ENCODE measurements around the gene INSRR.

INSRR gene

GRCh38 chr1:156874142-156874541 is 15.2 kb upstream of the INSRR start:
- DNase-seq (ENCODE audit: low read depth): no peak

GRCh38 chr1:156873659-156874058 is 14.7 kb upstream of the INSRR start:
- DNase-seq (ENCODE audit: low read depth): no peak

DNA sequence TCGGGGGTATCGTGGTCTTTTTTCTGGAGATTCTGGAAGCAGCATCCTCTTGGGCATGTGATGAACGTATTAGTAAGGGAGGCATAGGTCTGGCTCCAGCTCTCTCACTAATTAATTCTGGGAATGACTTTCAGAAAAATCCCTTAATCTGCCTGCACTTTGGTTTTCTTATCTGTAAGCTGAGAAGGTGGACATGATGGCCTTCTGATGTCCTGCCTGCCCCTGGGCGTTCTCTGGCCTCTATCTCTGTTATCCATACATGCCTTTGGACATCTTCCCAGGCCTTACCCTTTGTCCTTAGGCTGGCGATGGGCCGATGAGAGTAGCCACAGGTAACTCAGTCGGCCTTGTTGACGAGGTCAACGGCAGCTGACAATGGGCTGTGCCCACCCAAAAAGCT is 10.5 kb upstream of the INSRR start:
- DNase-seq (ENCODE audit: low read depth): no peak

DNA sequence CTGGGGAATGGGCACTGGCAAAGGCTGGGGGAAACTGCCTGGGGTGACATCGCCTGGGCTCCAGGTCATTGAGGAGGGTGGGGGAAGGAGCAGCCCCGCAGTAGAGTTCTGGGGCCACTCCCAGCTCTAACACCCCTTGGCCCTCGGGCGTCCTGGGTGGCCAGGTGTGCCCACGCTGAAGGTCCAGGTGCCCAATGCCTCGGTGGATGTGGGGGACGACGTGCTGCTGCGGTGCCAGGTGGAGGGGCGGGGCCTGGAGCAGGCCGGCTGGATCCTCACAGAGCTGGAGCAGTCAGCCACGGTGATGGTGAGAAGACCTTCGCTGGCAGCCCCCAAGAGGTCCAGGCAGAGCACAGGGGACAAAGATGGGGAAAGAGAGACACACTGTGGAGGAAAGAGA is 9.4 kb upstream of the INSRR start:
- DNase-seq (ENCODE audit: low read depth): no peak

DNA sequence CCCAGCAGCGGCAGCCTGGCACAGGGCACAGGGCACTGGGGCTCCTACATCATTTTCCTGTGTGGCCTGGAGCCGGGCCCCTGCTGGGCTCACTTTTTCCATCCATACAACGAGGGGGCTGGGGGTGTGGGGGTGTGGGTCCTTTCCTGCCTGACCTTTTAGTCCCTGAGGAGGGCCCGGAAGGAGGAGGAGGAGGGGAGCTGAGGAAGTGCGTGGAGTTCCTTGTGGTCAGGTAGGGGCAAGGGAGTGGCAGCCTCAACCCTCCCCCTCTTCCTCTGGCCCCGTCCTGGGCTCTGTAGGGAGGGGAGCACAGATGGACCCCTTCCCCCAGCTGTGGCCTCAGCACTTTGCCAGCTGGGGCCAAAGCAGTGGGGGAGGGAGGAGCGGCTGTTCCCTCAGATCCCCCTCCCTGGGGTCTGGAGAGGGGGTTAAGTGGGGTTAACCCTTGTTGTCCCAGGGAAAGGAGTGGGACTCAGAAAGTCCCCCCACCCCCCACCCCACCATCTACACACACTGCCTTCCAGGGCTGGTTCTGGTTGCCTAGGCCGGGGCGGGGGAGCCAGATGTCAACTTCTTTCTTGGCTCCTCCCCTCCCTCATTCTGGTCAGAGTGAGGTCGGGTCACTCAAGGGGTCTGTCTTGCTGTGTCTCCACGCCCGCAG is 7.5 kb upstream of the INSRR start:
- no peak for DNase-seq (ENCODE audit: low read depth)

DNA sequence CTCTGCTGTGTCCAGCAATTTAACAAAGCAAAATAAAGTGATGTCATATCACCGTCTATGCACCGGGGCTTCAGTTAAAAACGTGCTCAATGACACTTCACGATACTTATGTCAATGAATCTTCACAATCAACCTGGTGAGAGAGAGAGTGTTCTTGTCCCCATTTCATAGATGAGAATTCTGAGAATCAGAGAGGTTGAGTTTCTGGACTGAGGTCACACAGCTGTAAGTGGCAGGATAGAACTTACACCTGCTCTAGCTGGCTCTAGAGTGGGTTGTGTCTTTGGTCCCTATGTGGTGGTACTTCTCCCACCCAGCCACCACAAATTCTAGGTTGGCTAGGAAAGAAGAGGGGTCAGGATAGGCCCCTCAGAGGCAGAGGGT is 6.9 kb upstream of the INSRR start:
- no peak for DNase-seq (ENCODE audit: low read depth)

- no peak for DNase-seq (ENCODE audit: low read depth)
Observed at GRCh38 chr1:156865258-156865657, 6.3 kb upstream of the INSRR start.

DNA sequence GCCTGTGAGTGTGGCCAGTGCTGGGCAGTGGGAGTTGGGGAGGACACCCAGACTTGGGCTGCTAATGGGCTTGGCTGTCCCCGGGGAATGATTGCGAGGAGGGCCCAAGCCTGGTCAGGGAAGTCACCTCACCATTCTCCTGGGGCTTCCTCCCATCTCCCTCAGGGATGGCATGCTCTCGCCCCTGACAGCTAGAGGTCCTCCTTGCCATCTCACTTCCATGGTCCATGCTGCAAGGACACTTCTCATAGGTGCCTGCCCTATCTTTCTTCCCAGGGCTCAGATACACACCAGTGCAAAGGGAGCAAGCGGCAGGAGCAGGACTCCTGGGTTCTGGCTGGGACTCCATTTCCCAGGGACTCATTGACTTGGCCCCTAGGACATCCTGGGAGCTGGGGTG is 5.9 kb upstream of the INSRR start:
- DNase-seq (ENCODE audit: low read depth): no peak

GRCh38 chr1:156863631-156864030 is 4.7 kb upstream of the INSRR start:
- DNase-seq (ENCODE audit: low read depth): no peak

- no peak for DNase-seq (ENCODE audit: low read depth)
Observed at GRCh38 chr1:156862997-156863599, 4.2 kb upstream of the INSRR start.

DNA sequence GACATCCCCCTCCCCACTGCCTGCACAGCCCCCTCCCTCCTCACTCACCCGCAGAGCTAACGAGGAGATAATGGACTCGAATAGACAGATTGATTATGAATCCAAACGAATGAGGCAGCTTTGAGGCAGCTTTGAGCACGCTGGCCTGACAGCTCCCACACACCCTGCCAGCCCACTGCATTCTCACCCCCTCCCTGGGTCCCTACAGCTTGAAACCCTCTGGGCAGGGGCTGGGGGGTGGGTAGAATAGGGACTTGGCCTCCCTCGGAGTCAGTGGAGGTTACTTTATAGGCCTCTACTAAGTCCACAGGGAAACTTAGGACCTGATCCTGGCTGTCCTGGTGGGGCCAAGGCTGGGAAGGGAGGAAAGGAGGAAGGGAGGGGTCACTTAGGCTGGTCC is 3.7 kb upstream of the INSRR start:
- no peak for DNase-seq (ENCODE audit: low read depth)

DNA sequence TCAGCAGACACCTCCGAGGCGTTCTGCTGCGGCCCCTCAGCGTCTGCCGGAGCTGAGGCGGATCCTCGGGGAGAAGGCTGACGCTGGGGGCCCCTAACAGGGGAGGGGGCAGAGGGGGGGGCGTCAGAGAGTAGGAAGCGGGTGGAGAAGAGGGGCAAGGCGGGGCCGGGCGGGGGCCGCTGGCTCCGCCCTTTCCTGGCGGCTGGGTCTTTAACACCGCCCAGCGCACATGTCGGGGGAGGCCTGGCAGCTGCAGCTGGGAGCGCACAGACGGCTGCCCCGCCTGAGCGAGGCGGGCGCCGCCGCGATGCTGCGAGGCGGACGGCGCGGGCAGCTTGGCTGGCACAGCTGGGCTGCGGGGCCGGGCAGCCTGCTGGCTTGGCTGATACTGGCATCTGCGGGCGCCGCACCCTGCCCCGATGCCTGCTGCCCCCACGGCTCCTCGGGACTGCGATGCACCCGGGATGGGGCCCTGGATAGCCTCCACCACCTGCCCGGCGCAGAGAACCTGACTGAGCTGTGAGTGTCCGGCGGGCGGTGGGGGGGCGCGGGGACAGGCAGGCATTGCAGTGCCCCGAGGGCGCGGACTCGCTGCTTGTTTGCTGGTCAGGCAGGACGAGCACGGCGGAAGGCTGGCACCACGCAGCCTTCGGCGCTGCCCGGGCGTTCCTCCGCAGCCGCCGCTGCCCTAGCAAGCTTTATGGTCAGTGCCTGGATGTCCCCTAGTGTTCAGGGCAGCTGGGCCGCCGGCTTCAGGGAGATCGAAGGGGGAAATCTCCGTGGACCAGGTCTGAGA is 1.9 kb upstream of the INSRR start, which contains the start of gene NTRK1:
NTRK1 (plus strand) TSS at position 238 of the 796 bp plus-strand sequence; CDS start at position 308, 70 bp downstream.
- DNase-seq (ENCODE audit: low read depth): peak; percentile 49

- DNase-seq (ENCODE audit: low read depth): peak; percentile 31
Observed at GRCh38 chr1:156860113-156860627, 1.3 kb upstream of the INSRR start.

- no peak for DNase-seq (ENCODE audit: low read depth)
Observed at GRCh38 chr1:156859523-156860112, 701 bp upstream of the INSRR start.

GRCh38 chr1:156858555-156858956 is 361 bp downstream of the INSRR start:
- no peak for DNase-seq (ENCODE audit: low read depth)

- DNase-seq (ENCODE audit: low read depth): no peak
Observed at GRCh38 chr1:156857532-156857931, 1.4 kb downstream of the INSRR start.

GRCh38 chr1:156856282-156856785 is 2.6 kb downstream of the INSRR start:
- no peak for DNase-seq (ENCODE audit: low read depth)

DNA sequence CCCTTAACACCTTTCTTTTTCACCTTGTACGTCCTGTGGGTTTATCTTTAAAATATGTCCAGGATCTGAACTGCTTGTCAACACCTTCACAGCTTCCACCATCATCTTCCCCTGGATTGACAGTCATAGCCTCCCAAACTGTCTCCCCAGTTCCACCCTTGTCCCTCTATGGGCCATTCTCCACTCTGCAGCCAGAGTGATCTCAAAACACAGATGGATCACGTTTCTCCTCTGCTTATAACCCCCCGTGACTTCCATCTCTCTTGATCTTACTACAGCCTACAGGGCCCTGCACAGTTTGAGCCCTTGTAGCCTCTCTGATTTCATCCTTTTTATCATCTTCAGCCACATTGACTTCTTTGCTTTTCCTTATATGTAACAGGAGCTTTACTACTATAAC is 4.3 kb downstream of the INSRR start:
- no peak for DNase-seq (ENCODE audit: low read depth)

- DNase-seq (ENCODE audit: low read depth): no peak
Observed at GRCh38 chr1:156853761-156854160, 5.2 kb downstream of the INSRR start.

DNA sequence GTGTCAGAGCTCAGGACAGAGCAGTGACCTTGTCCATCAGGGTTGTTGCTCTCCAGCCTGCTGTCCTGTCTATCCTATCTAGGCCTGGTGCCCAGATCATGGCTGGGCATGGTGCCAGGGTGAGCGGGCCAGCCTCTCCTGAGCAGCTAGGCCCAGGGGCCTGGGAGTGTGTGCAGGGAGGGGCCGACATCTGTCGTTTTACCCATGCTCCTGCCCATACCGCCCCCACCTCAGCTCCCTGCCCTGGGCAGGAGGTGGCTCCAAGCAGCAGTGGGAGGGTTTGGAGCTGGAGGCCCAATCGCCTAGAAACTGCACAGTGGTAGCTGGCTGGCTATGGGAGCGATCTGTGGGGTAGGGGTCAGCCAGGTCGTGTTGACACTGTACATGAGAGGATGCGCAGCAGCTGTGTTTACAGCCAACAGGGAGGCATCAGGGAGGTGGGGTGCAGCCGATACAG is 6.5 kb downstream of the INSRR start:
- DNase-seq (ENCODE audit: low read depth): no peak

DNA sequence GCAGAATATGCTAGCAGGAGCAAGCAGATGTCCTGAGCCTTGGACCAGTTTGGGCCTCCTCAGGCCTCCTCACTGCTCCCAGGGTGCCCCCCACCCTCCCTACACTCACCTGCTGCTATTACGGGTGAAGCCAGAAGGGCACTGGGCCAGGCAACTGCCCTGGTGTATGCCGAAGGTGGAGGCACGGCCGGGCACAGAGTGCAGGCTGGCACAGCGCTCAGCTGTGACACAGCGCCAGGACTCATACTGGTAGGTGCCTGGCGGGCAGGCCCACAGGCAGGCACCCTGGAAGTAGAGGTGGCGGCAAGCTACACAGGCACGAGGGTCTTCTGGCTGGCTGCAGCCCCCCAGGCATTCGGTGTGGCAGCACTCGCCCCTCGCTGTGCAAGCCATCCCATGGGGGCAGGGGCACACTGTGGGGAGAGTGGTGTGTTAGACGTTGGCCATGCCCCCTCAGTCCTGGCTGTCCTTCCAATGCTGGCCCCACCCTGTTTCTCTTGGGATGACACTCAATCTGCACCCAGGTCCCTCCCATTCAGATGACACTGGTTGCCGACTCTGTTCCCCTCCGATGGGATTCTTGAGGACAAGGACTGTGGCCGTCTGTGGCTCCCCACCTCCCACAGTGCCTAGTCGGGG is 7.0 kb downstream of the INSRR start:
- DNase-seq (ENCODE audit: low read depth): no peak

DNA sequence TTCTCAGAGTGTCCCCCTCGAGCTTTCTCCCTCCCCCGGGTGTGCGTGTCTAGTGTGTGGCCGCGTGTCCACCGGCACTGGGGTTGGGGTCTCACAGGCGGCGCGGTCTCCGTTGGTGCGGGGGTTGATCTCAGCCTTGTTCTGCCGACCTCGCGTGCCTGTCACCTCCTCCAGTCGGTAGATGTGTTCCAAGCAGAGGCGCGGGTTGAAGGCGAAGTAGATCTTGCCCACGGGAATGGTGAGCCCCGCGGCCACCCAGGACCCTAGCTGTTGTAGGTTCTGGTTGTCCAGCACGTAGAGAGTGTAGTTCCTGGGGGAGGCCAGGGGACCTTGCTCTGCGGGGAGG is 9.8 kb downstream of the INSRR start:
- DNase-seq (ENCODE audit: low read depth): no peak
